Measurements from ENCODE around the gene PACSIN2.

Gene PACSIN2

GRCh38 chr22:42848941-42849550 is 165.9 kb downstream of the PACSIN2 start:
- no peak for TF ChIP-seq CTCF (IDR thresholded peaks at IDR 0.05; ENCODE audit: low read depth, low read length)
- no peak overlapping the region for H3K4me3 ChIP-seq (ENCODE audit: low read depth, low read length)

GRCh38 chr22:42847110-42847509 is 167.8 kb downstream of the PACSIN2 start:
- TF ChIP-seq CTCF (IDR thresholded peaks at IDR 0.05; ENCODE audit: low read depth, low read length), result no peak
- no peak overlapping the region for H3K4me3 ChIP-seq (ENCODE audit: low read depth, low read length)

- TF ChIP-seq CTCF (IDR thresholded peaks at IDR 0.05; ENCODE audit: low read depth, low read length), result no peak
- H3K4me3 ChIP-seq (ENCODE audit: low read depth, low read length), result no peak overlapping the region
Measured at GRCh38 chr22:42844756-42845155, 170.2 kb downstream of the PACSIN2 start.

GRCh38 chr22:42842658-42843370 is 172.1 kb downstream of the PACSIN2 start:
- TF ChIP-seq CTCF (IDR thresholded peaks at IDR 0.05; ENCODE audit: low read depth, low read length), result no peak
- H3K4me3 ChIP-seq (ENCODE audit: low read depth, low read length), result no peak overlapping the region

GRCh38 chr22:42841444-42841843 is 173.5 kb downstream of the PACSIN2 start:
- no peak overlapping the region for H3K4me3 ChIP-seq (ENCODE audit: low read depth, low read length)
- no peak for TF ChIP-seq CTCF (IDR thresholded peaks at IDR 0.05; ENCODE audit: low read depth, low read length)

- TF ChIP-seq CTCF (IDR thresholded peaks at IDR 0.05; ENCODE audit: low read depth, low read length), result no peak
- H3K4me3 ChIP-seq (ENCODE audit: low read depth, low read length), result no peak overlapping the region
Measured at GRCh38 chr22:42837556-42837955, 177.4 kb downstream of the PACSIN2 start.

GRCh38 chr22:42836026-42836425 is 178.9 kb downstream of the PACSIN2 start:
- no peak overlapping the region for H3K4me3 ChIP-seq (ENCODE audit: low read depth, low read length)
- TF ChIP-seq CTCF (IDR thresholded peaks at IDR 0.05; ENCODE audit: low read depth, low read length), result no peak

Data from WI38 (cell line).